ENCODE measurements around the gene DLX1. TPM values are rescaled to one million over a fixed set of nuclear protein-coding genes. Genes with fewer than 3 reads are reported as not detected.
A peak's percentile ranks its signal among the peaks of the same experiment; 100 is the strongest.
"Not testable (repeated sequence)": the region's sequence is repeated elsewhere in the genome, so short reads cannot be mapped to it uniquely, and the experiment has no call there.

The DLX1 gene
- total RNA-seq, 1 experiment from 2014 or later, result 7.6 TPM

GRCh38 chr2:172113617-172114016 lies 28.3 kb downstream of the DLX1 start:
- no peaks in the 10 kb centered on the region for H3K27me3 ChIP-seq (ENCODE audit: low read length)
- peaks cover 3% of the 10 kb centered on the region for H3K4me1 ChIP-seq (ENCODE audit: insufficient read depth, low read length)
- no peaks in the 10 kb centered on the region for H3K79me2 ChIP-seq (ENCODE audit: low read length)
- H3K27ac ChIP-seq (ENCODE audit: low read length), result no peak overlapping the region
- TF ChIP-seq EZH2 (IDR thresholded peaks at IDR 0.05; ENCODE audit: low read length, unreplicated experiment) (no peak), EZH2phosphoT487 (IDR thresholded peaks at IDR 0.05; ENCODE audit: borderline replicate concordance, low read length) (no peak), CTCF (conservative IDR thresholded peaks at IDR 0.05; ENCODE audit: low read depth, low read length) (peak; percentile 65)
- ChIA-PET CTCF (interaction anchor here (0.6 to 1.1 kb wide), 3 partner anchors 14 to 520 kb away, joined by 3 to 5 read pairs (median 3); no protein-coding TSS in a partner anchor), POLR2A (ENCODE audit: unreplicated experiment) (interaction anchor here (0.6 to 0.7 kb wide), 2 partner anchors 17 to 381 kb away, joined by 3 to 4 read pairs; no protein-coding TSS in a partner anchor)
- H3K9me3 ChIP-seq (ENCODE audit: low read length), result no peaks in the 10 kb centered on the region
- H3K4me3 ChIP-seq (ENCODE audit: low read length), result no peak overlapping the region
- intact Hi-C loops (cut with micrococcal nuclease), result no loop called here
- no peak overlapping the region for H2AFZ ChIP-seq (ENCODE audit: low read length)
- H3K4me2 ChIP-seq (ENCODE audit: low read length), result no peak overlapping the region
- no TSS peak for BruUV-seq (replicated peaks)
- peaks cover 2% of the 10 kb centered on the region for H3F3A ChIP-seq (ENCODE audit: low read length, unreplicated experiment)
- no peaks in the 10 kb centered on the region for H4K20me1 ChIP-seq (ENCODE audit: low read length)
- no peaks in the 10 kb centered on the region for H3K36me3 ChIP-seq (ENCODE audit: low read depth, low read length)
- ATAC-seq (peak; percentile 68), DNase-seq (peak; percentile 56)
- no peak overlapping the region for H3K9ac ChIP-seq (ENCODE audit: low read length)
- no peaks in the 10 kb centered on the region for H3K9me2 ChIP-seq (replicated peaks; ENCODE audit: low read length)

GRCh38 chr2:172114176-172114575 lies 28.9 kb downstream of the DLX1 start:
- H3K9me2 ChIP-seq (replicated peaks; ENCODE audit: low read length); H3K4me2 ChIP-seq (ENCODE audit: low read length); H2AFZ ChIP-seq (ENCODE audit: low read length); H3K4me1 ChIP-seq (ENCODE audit: insufficient read depth, low read length); BruUV-seq (replicated peaks); POLR2A ChIA-PET (ENCODE audit: unreplicated experiment); H3K79me2 ChIP-seq (ENCODE audit: low read length); H3K4me3 ChIP-seq (ENCODE audit: low read length); H3K27me3 ChIP-seq (ENCODE audit: low read length); ATAC-seq; H3K9me3 ChIP-seq (ENCODE audit: low read length); H3K36me3 ChIP-seq (ENCODE audit: low read depth, low read length); H3K9ac ChIP-seq (ENCODE audit: low read length); H3K27ac ChIP-seq (ENCODE audit: low read length); H3F3A ChIP-seq (ENCODE audit: low read length, unreplicated experiment); DNase-seq; H4K20me1 ChIP-seq (ENCODE audit: low read length); intact Hi-C loops (cut with micrococcal nuclease): not testable (repeated sequence)
- CTCF ChIA-PET, result interaction anchor here (0.6 to 1.1 kb wide), 3 partner anchors 13 to 521 kb away, joined by 3 to 5 read pairs (median 3); no protein-coding TSS in a partner anchor

- Histone ChIP-seq H3K9ac (ENCODE audit: low read length) (no peak overlapping the region), H2AFZ (ENCODE audit: low read length) (no peak overlapping the region), H3K4me2 (ENCODE audit: low read length) (no peak overlapping the region), H3K4me1 (ENCODE audit: insufficient read depth, low read length) (peaks cover 12% of the 10 kb centered on the region), H3K9me3 (ENCODE audit: low read length) (no peaks in the 10 kb centered on the region), H3K4me3 (ENCODE audit: low read length) (no peak overlapping the region), H3K27ac (ENCODE audit: low read length) (no peak overlapping the region), H4K20me1 (ENCODE audit: low read length) (no peaks in the 10 kb centered on the region), H3K27me3 (ENCODE audit: low read length) (no peaks in the 10 kb centered on the region), H3K79me2 (ENCODE audit: low read length) (no peaks in the 10 kb centered on the region), H3F3A (ENCODE audit: low read length, unreplicated experiment) (peaks cover 5% of the 10 kb centered on the region), H3K9me2 (replicated peaks; ENCODE audit: low read length) (no peaks in the 10 kb centered on the region), H3K36me3 (ENCODE audit: low read depth, low read length) (no peaks in the 10 kb centered on the region)
- intact Hi-C loops (cut with micrococcal nuclease), result no loop called here
- DNase-seq (no peak), ATAC-seq (no peak)
- TF ChIP-seq EZH2phosphoT487 (IDR thresholded peaks at IDR 0.05; ENCODE audit: borderline replicate concordance, low read length), result no peak
- no peak for TF ChIP-seq CTCF (conservative IDR thresholded peaks at IDR 0.05; ENCODE audit: low read depth, low read length)
- TF ChIP-seq EZH2 (IDR thresholded peaks at IDR 0.05; ENCODE audit: low read length, unreplicated experiment), result no peak
- ChIA-PET CTCF (no interaction called here), POLR2A (ENCODE audit: unreplicated experiment) (no interaction called here)
- no TSS peak for BruUV-seq (replicated peaks)
Observed at GRCh38 chr2:172114579-172114978, 29.3 kb downstream of the DLX1 start.

Data from PC-3 (cell line).